Activated B cell treated with CpG ODN at 0.5 μM for 24 hours (primary cell): ENCODE measurements around the gene IGDCC3. TPM values are rescaled to one million over a fixed set of nuclear protein-coding genes. Genes with fewer than 3 reads are reported as not detected.
"Not testable (repeated sequence)": the region's sequence is repeated elsewhere in the genome, so short reads cannot be mapped to it uniquely, and the experiment has no call there.

Experiments used
- ATAC-seq: fragments of 200-7000 bp; cut with Tn5 transposase; one replicate; pipeline ENCODE4 v1.10.0; 2021; ENCODE audit warnings: low read depth, mild to moderate bottlenecking, moderate library complexity
- CTCF ChIA-PET: fragments of 350-600 bp; sonication (Branson Sonifier 250); formaldehyde crosslinking; loops from one replicate; lab custom pipeline; 2021; ENCODE audit warnings: antibody characterized with exemption; lab: Charles Lee
- POLR2A ChIA-PET: fragments of 350-600 bp; sonication (Branson Sonifier 250); formaldehyde crosslinking; loops from one replicate; lab custom pipeline; 2021; ENCODE audit warnings: antibody characterized with exemption; lab: Charles Lee
- DNase-seq: peaks from one replicate; pipeline ENCODE4 v3.0.0; 2022
- H3K27ac Mint-ChIP-seq: one replicate; pipeline ENCODE4 v1.8.0; 2020; ENCODE audit warnings: mixed read lengths
- H3K27me3 Mint-ChIP-seq: one replicate; pipeline ENCODE4 v1.8.0; 2021; ENCODE audit warnings: mixed read lengths
- H3K36me3 Mint-ChIP-seq: one replicate; pipeline ENCODE4 v1.8.0; 2021; ENCODE audit warnings: low read depth, mixed read lengths
- H3K4me1 Mint-ChIP-seq: one replicate; pipeline ENCODE4 v1.8.0; 2021; ENCODE audit warnings: mixed read lengths
- H3K4me3 Mint-ChIP-seq: one replicate; pipeline ENCODE4 v1.8.0; 2020; ENCODE audit warnings: mild to moderate bottlenecking, mixed read lengths
- H3K9me3 Mint-ChIP-seq: one replicate; pipeline ENCODE4 v1.8.0; 2020; ENCODE audit warnings: mixed read lengths
- intact Hi-C: fragments of 100-400 bp; cut with micrococcal nuclease; formaldehyde crosslinking; loops from one replicate; pipeline ENCODE4 v1.15.1; 2024
- total RNA-seq: library from RNA; stranded (reverse); gene quantifications from 2 replicates; pipeline ENCODE4 v1.2.3, GENCODE V29; 2022
- TF ChIP-seq, protein P1 (sequence below): fragments of 200-600 bp; IDR thresholded peaks from one replicate; pipeline ENCODE4 v1.8.0; 2022; ENCODE audit warnings: antibody characterized with exemption, mild to moderate bottlenecking

Gene IGDCC3
- total RNA-seq, 1 donor from 2014 or later = not detected

DNA sequence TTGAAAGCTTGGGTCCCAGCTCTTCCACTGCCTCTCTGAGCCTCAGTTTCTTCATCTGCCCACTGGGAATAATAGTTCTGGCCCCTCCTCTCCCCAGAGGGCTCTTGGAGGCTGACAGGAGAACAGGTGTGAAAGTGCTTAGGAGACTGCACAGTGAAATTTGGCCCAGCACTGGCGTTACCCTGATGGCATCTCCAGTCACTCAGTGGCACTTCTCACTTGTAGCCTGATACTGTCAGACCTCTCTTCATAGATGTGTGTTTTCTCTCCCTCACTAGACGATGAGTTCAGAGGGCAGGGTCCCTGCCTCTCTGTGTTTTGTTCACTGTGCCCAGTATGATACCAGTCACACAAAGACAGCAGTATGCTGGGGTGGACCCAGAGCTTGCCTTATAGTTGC, 22.2 kb upstream of the IGDCC3 start:
- H3K27me3 Mint-ChIP-seq = peaks cover 63% of the 10 kb centered on the region
- H3K4me1 Mint-ChIP-seq = peaks cover 8% of the 10 kb centered on the region
- CTCF ChIA-PET = interaction anchor here (0.9 to 2.4 kb wide), 4 partner anchors 10 to 83 kb away, joined by 3 to 9 read pairs (median 4); no protein-coding TSS in a partner anchor
- POLR2A ChIA-PET = no interaction called here
- H3K36me3 Mint-ChIP-seq = no peaks in the 10 kb centered on the region
- H3K27ac Mint-ChIP-seq = no peak overlapping the region
- ATAC-seq = no peak
- H3K4me3 Mint-ChIP-seq = no peak overlapping the region
- H3K9me3 Mint-ChIP-seq = no peaks in the 10 kb centered on the region
- no peak for DNase-seq
- intact Hi-C loops = loop anchor here (1.0 to 2.0 kb wide), 2 partner anchors 81 to 887 kb away; no protein-coding TSS in a partner anchor
- TF ChIP-seq, protein P1, sequence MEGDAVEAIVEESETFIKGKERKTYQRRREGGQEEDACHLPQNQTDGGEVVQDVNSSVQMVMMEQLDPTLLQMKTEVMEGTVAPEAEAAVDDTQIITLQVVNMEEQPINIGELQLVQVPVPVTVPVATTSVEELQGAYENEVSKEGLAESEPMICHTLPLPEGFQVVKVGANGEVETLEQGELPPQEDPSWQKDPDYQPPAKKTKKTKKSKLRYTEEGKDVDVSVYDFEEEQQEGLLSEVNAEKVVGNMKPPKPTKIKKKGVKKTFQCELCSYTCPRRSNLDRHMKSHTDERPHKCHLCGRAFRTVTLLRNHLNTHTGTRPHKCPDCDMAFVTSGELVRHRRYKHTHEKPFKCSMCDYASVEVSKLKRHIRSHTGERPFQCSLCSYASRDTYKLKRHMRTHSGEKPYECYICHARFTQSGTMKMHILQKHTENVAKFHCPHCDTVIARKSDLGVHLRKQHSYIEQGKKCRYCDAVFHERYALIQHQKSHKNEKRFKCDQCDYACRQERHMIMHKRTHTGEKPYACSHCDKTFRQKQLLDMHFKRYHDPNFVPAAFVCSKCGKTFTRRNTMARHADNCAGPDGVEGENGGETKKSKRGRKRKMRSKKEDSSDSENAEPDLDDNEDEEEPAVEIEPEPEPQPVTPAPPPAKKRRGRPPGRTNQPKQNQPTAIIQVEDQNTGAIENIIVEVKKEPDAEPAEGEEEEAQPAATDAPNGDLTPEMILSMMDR = no peak

GRCh38 chr15:65399001-65399706, 21.4 kb upstream of the IGDCC3 start:
- DNase-seq (no peak), ATAC-seq (no peak)
- no peak overlapping the region for H3K27ac Mint-ChIP-seq
- POLR2A ChIA-PET = no interaction called here
- peaks cover 8% of the 10 kb centered on the region for H3K4me1 Mint-ChIP-seq
- CTCF ChIA-PET = interaction anchor here (1.2 to 2.4 kb wide), 2 partner anchors 14 to 78 kb away, joined by 3 to 9 read pairs; no protein-coding TSS in a partner anchor
- H3K36me3 Mint-ChIP-seq = no peaks in the 10 kb centered on the region
- peaks cover 63% of the 10 kb centered on the region for H3K27me3 Mint-ChIP-seq
- TF ChIP-seq, protein P1 = no peak
- intact Hi-C loops = no loop called here
- H3K9me3 Mint-ChIP-seq = no peaks in the 10 kb centered on the region
- H3K4me3 Mint-ChIP-seq = no peak overlapping the region

GRCh38 chr15:65398486-65398885, 20.7 kb upstream of the IGDCC3 start:
- H3K4me1 Mint-ChIP-seq, H3K4me3 Mint-ChIP-seq, ATAC-seq, POLR2A ChIA-PET, H3K36me3 Mint-ChIP-seq, H3K9me3 Mint-ChIP-seq, DNase-seq, H3K27ac Mint-ChIP-seq, intact Hi-C loops, CTCF ChIA-PET: not testable (repeated sequence)
- H3K27me3 Mint-ChIP-seq = peaks cover 62% of the 10 kb centered on the region

DNA sequence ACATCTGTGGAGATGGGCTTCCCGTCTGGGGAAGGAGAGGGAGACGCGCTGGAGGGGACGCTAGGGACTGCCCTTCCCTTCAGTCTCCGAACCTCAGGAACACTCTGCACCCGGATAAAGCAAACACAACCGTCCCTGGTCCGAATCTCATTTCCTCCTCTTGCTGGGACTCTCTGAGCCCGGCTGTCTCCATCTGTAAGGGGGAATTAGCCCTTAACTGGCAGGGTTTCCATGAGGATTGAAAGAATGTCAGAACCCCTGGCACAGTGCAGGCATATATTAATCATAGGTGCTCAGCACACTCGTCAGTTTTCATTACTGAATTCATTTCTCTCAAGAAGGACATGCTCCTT, 19.1 kb upstream of the IGDCC3 start:
- CTCF ChIA-PET = no interaction called here
- Mint-ChIP-seq H3K9me3 (no peaks in the 10 kb centered on the region), H3K27me3 (peaks cover 61% of the 10 kb centered on the region), H3K36me3 (no peaks in the 10 kb centered on the region), H3K4me3 (no peak overlapping the region), H3K4me1 (peaks cover 8% of the 10 kb centered on the region), H3K27ac (no peak overlapping the region)
- intact Hi-C loops = no loop called here
- TF ChIP-seq, protein P1 = no peak
- POLR2A ChIA-PET = no interaction called here
- no peak for DNase-seq
- ATAC-seq = no peak

GRCh38 chr15:65396283-65396964, 18.6 kb upstream of the IGDCC3 start:
- no peaks in the 10 kb centered on the region for H3K9me3 Mint-ChIP-seq

More at GRCh38 chr15:65396283-65396964, 18.6 kb upstream of the IGDCC3 start:
- ChIA-PET CTCF (no interaction called here), POLR2A (no interaction called here)
- DNase-seq = no peak
- Mint-ChIP-seq H3K27me3 (peaks cover 61% of the 10 kb centered on the region), H3K4me1 (peaks cover 8% of the 10 kb centered on the region), H3K4me3 (no peak overlapping the region), H3K27ac (no peak overlapping the region), H3K36me3 (no peaks in the 10 kb centered on the region)
- intact Hi-C loops = no loop called here
- TF ChIP-seq, protein P1 = no peak
- ATAC-seq = no peak
